ENCODE results near the gene ARHGAP27. TPM values are rescaled to one million over a fixed set of nuclear protein-coding genes. Genes with fewer than 3 reads are reported as not detected.
A peak's percentile ranks its signal among the peaks of the same experiment; 100 is the strongest.

The ARHGAP27 gene
- total RNA-seq, 2 donors from 2014 or later: 27.3 to 32.6 TPM

GRCh38 chr17:45435481-45435880, 2.8 kb upstream of the ARHGAP27 start:
- intact Hi-C loops (cut with DNase I): no loop called here
- DNase-seq (no peak), ATAC-seq (no peak)

DNA sequence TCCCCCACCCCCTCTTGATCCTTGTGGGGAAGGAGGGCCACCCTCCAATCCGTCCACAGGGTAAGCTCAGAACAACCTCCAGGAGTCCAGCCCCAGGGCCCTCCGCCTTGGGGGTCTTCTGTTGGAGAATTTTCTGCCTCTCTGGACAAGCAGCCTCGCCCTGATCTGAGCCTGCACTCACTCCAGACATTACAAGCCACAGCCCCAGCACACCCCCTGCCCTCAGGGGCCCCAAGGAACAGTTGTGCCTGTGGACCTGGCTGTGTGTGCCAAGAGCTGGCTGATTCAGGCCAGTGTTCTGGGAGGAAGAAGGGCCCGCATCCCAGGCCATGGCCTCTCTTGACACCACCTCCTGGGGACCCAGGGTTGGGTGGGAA, 477 bp upstream of the ARHGAP27 start:
- DNase-seq: no peak
- intact Hi-C loops (cut with DNase I): no loop called here
- no peak for ATAC-seq

DNA sequence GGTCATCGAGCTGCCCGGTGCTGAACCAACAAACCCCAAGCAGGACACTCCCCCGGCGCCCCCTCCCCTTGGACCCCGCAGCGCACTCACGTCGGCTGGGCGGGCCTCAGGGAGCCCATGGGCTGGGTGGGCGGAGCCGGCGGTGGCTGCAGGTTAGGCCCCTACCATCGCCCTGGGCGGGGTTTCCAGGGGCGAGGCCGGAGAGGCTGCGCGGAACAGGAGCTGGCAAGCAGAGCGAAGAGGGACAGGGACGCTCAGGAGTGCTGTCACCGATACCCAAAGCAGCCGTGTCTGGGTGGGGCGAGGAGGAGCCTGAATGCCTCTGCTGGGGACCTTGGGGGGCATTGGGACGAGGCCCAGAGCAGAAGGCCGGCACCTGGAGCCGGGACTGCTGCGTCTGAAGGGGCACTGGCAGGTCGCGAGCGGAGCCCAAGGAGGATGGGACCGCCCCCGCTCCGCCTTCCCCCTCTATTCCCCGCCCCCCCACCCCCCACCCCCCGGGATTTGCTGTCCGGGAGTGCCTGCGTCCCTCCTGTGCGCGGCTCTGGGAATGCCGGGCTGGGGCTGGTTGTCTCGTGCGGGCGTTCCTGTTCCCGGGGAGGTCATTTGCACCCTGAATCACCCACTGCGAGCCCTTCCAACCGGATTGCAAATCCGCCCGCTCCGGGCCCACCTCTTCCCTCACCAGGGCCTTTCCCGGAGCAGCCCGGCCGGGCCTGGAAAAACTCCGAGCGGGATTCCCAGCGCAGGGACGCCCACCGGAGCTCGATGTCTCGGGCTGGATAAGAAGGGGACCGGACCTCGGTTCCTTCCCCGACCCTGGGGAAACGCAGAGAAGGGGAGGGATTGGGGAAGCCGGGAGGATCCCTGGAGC, 902 bp downstream of the ARHGAP27 start:
- intact Hi-C loops (cut with DNase I): no loop called here
- peak; percentile 78 for DNase-seq

GRCh38 chr17:45430738-45431530, 1.7 kb downstream of the ARHGAP27 start:
- DNase-seq (no peak), ATAC-seq (peak in 1 of 2 donors; percentile 2)
- intact Hi-C loops (cut with DNase I): no loop called here

More for the DNA sequence above, 902 bp downstream of the ARHGAP27 start:
- ATAC-seq: peak; percentile 38 to 59

DNA sequence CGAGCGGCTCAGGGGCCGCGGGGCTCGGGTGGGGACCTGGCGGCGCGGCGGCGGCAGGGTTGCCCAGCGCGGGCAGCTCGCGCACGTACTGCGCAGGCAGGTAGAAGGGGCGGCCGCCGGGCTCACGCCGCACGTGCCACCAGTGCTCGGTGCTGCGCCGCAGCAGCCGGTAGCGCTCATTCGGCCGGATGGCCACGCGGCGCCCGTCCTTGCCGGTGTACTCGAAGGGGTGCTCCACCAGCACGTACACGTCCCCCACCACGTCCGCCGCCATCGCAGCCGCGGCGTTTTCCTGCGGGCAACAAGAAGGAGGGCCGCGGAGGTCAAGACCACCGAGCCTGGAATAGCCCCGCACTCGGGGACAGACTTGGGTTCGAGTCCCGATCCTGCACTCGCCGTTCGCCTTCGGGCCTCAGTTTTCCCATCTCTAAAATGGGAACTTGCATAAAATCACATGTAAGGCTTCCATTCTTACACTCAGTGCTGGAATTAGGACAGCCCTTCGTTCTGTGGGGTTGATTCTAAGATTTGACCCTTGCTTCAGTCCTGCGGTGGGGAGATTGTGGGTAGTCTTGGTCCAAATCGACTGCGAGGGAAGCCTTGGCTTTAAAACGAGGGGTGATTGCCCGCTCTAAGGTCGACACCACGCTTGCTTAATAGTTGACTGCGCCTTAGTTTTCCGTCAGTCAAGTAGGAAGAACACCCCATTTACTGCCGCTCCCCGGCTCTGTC, 2.5 kb downstream of the ARHGAP27 start:
- intact Hi-C loops (cut with DNase I): no loop called here
- ATAC-seq (no peak), DNase-seq (no peak)

DNA sequence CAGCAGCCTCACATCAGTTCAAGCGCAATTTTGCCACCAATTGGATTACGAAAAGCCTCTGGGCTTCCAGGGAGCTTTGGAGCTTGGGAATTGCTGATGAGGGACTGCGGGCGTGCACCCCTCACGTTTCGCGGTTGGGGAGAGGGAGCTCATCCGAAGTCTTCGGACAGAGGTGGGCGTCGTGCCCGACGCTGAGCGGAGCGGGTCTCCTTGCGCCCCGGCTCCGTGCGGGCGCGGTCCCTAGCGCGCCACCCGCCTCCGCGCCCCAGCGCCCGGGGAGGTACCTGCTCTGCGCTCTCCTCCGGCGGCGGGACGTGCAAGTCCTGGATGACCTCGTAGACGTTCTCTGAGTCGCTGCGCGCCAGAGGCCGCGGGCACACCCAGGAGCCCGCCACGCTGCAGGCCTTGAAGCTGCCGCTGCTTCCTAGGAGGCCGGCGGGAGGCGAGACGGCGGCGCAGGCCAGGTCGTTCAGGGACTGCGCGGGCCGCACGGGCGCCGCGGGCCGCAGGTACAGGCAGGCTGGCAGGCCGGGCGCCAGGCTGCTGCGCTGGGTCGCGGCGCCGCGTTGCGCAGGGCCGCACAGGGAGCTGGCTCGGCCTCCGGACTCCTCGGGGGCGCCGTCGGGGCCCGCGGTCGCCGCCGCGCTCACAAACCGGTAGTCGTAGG, 3.2 kb downstream of the ARHGAP27 start:
- intact Hi-C loops (cut with DNase I): no loop called here
- DNase-seq (no peak), ATAC-seq (no peak)

DNA sequence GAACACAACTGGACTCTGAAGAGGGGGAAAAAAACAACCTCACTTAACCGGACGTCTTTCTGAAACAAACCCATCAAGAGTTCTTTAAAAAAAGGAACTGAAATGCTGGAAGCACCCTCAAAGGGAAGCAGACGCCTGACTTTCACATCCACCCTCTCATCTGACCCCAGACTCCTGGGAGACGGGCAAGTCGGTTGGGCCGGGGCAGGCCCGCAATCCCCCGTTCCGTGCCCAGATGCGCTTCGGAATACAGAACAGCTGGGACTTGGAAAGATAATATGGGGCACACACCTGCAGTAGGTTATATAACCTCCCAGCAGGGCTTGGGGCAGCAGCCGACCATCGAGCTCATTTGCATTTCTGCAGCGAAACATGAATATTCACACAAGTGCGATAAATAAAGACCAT, 3.7 kb downstream of the ARHGAP27 start:
- intact Hi-C loops (cut with DNase I): no loop called here
- DNase-seq: no peak
- ATAC-seq: no peak

GRCh38 chr17:45428050-45428617, 4.5 kb downstream of the ARHGAP27 start:
- intact Hi-C loops (cut with DNase I): no loop called here
- ATAC-seq: peak; percentile 55 to 68

GRCh38 chr17:45427181-45427835, 5.4 kb downstream of the ARHGAP27 start:
- ATAC-seq (no peak), DNase-seq (no peak)
- intact Hi-C loops (cut with DNase I): no loop called here

More at GRCh38 chr17:45428050-45428617, 4.5 kb downstream of the ARHGAP27 start:
- DNase-seq: peak; percentile 74

- DNase-seq (no peak), ATAC-seq (no peak)
- intact Hi-C loops (cut with DNase I): no loop called here
Observed at GRCh38 chr17:45426561-45426960, 6.1 kb downstream of the ARHGAP27 start.

- intact Hi-C loops (cut with DNase I): no loop called here
- DNase-seq (no peak), ATAC-seq (no peak)
Observed at GRCh38 chr17:45425984-45426413, 6.7 kb downstream of the ARHGAP27 start.

DNA sequence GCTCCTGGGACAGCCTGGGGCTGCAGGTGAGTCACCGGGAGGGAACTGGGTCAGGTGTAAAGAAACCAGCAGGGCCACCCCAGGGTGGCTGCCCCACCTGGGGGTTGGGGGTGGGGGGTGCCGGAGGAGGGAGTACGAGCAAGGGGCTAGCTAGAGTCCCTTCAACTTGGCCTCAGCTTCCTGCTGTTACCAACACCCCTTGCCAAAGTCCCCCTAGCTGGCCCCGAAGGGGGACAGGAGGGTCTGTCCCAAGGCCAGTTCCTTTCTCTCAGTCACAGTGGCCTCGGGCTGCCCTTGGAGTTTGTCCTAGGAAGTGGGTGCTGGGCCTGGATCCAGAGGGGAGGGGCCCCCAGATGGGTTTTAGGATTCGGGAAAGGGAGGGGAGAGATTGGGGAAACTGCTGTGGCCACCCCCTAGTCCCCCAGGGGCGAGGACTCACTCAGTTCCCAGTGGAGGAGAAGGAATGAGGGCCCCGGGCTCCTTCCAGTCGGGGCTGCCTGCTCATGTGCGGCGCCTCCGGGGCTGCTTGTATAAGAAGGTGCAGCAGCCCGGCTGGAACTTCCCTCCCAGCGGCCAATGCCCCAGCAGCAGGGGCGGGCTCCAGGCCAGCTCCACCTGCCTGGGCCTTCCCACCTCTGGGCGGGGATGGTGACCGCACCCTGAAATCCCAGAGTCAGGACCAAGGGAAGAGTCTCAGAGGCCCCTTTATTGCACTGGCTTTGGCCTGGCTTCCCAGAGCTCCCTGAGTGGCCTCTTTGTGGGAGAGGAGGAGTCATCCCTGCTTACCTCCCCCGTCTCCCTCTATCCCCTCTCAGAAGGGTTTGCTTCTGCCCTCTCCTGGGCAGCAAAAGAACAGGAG, 7.3 kb downstream of the ARHGAP27 start:
- DNase-seq: peak; percentile 63
- intact Hi-C loops (cut with DNase I): no loop called here
- ATAC-seq: peak; percentile 73 to 79

DNA sequence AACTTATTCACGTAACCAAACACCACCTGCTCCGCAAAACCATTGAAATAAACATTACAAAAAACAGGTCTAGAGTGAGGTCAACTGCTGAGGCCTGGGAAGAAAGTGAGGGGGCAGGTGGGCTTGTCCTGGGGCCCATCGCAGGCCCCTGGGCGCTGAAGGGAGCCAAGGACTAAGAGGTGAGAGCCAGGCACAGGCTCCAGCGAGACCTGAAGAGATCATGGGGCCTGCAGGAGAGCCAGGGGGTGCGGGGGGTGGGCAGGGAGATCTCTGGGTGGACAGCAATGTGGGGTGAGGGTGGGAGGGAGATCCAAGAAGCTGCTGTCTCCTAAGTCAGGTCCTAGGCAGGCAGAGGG, 7.9 kb downstream of the ARHGAP27 start:
- DNase-seq: no peak
- intact Hi-C loops (cut with DNase I): no loop called here

DNA sequence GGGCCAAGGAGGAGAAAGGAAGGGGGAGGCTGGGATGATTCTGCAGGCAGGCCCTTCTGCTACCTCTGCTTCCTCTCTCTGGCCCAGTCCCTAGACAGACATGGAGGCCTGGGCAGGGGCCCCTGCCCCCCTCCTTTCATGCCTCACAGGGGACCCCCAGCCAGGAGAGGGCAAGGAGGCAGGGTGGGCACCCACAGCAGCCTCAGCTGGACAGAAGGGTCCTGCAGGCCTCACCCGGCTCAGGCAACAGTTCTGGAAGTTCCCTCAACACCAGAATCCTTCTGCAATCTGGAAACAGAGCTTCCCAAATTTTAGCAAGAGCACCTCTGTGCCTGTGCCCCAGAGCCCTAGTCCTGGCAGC, 8.7 kb downstream of the ARHGAP27 start:
- no peak for DNase-seq
- intact Hi-C loops (cut with DNase I): no loop called here
- ATAC-seq: no peak

More for the DNA sequence above, 7.9 kb downstream of the ARHGAP27 start:
- no peak for ATAC-seq

DNA sequence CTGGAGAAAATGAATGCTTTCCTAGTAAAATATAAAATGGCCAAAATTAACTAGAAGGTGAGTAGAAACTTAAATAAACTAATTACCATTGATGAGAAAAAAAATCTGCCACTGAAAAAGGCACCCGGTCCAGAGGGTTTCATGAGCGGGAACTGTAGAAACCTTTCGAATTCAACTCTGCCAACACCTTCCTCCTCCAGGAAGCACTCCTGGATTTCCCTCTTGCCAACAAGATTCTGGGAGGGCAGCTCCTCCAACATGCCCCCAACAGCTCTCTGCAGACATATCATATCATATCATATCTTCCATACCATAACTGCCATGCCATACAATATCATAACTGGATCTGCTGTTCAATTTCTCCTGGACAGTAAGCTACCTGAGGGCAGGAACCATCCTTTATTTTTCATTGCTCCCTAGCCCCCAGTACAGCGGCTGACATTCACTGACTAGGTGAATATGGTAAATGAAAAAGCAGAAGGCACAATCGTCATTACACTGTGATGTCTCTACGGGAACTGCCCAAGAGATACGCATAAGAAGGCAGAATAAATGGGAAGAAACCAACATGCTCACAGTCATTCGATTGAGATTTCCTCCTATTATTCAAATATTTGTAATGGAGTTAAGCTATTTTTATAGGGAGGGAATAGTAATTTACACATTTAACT, 9.2 kb downstream of the ARHGAP27 start:
- no peak for DNase-seq
- intact Hi-C loops (cut with DNase I): no loop called here
- ATAC-seq: no peak

- intact Hi-C loops (cut with DNase I): no loop called here
- ATAC-seq: no peak
- DNase-seq: no peak
Observed at GRCh38 chr17:45414990-45415881, 17.4 kb downstream of the ARHGAP27 start.
